ENCODE data around the gene NAA15.
"Not testable (repeated sequence)": the region's sequence is repeated elsewhere in the genome, so short reads cannot be mapped to it uniquely, and the experiment has no call there.

Gene NAA15

GRCh38 chr4:139368998-139369397 is 67.7 kb downstream of the NAA15 start:
- DNase-seq: no peak

- DNase-seq: no peak
These were observed 72.9 kb downstream of the NAA15 start for GRCh38 chr4:139374251-139374650.

GRCh38 chr4:139386421-139386820 is 85.1 kb downstream of the NAA15 start:
- no peak for DNase-seq

- no peak for DNase-seq
These were observed 87.8 kb downstream of the NAA15 start for GRCh38 chr4:139389102-139389501.

GRCh38 chr4:139389991-139390390 is 88.7 kb downstream of the NAA15 start:
- no peak for DNase-seq

- DNase-seq: no peak
These were observed 90.4 kb downstream of the NAA15 start for GRCh38 chr4:139391731-139392130.

GRCh38 chr4:139392797-139393196 is 91.5 kb downstream of the NAA15 start:
- DNase-seq: no peak

- DNase-seq: no peak
These were observed 100.1 kb downstream of the NAA15 start for GRCh38 chr4:139401368-139401767.

- DNase-seq: no peak
These were observed 101.1 kb downstream of the NAA15 start for GRCh38 chr4:139402436-139402835.

GRCh38 chr4:139403462-139403861 is 102.2 kb downstream of the NAA15 start:
- no peak for DNase-seq

GRCh38 chr4:139410312-139410711 is 109.0 kb downstream of the NAA15 start:
- no peak for DNase-seq

GRCh38 chr4:139414671-139415210 is 113.4 kb downstream of the NAA15 start:
- DNase-seq: not testable (repeated sequence)

GRCh38 chr4:139416073-139416673 is 114.9 kb downstream of the NAA15 start:
- DNase-seq: peak; percentile 41 to 55

GRCh38 chr4:139419388-139419914 is 118.1 kb downstream of the NAA15 start:
- DNase-seq: no peak

GRCh38 chr4:139420652-139421051 is 119.3 kb downstream of the NAA15 start:
- no peak for DNase-seq

GRCh38 chr4:139436122-139436521 is 134.8 kb downstream of the NAA15 start:
- DNase-seq: no peak

GRCh38 chr4:139438141-139438540 is 136.8 kb downstream of the NAA15 start:
- no peak for DNase-seq

GRCh38 chr4:139441029-139441428 is 139.7 kb downstream of the NAA15 start:
- DNase-seq: no peak

GRCh38 chr4:139443661-139444060 is 142.4 kb downstream of the NAA15 start:
- no peak for DNase-seq

GRCh38 chr4:139444881-139445280 is 143.6 kb downstream of the NAA15 start:
- DNase-seq: not testable (repeated sequence)

- DNase-seq: not testable (repeated sequence)
These were observed 145.8 kb downstream of the NAA15 start for GRCh38 chr4:139447078-139447477.

- no peak for DNase-seq
These were observed 149.3 kb downstream of the NAA15 start for GRCh38 chr4:139450586-139450985.

- no peak for DNase-seq
These were observed 150.7 kb downstream of the NAA15 start for GRCh38 chr4:139451997-139452396.

- DNase-seq: no peak
These were observed 151.7 kb downstream of the NAA15 start for GRCh38 chr4:139453041-139453370.

Data from NCI-H446 (cell line).